Neural crest cell (in vitro differentiated cells): Measurements from ENCODE around the gene TUBGCP3. TPM values are rescaled to one million over a fixed set of nuclear protein-coding genes. Genes with fewer than 3 reads are reported as not detected.
"Not testable (repeated sequence)": the region's sequence is repeated elsewhere in the genome, so short reads cannot be mapped to it uniquely, and the experiment has no call there.

ENCODE experiments used
- DNase-seq: peaks from one replicate; pipeline ENCODE4 v3.0.0; 2021; ENCODE audit warnings: low read depth, mixed read lengths, low spot score
- H3K27ac Mint-ChIP-seq: one replicate; pipeline ENCODE4 v1.8.0; 2021; ENCODE audit warnings: mild to moderate bottlenecking, mixed read lengths; ENCODE audit not compliant: unreplicated experiment
- H3K27me3 Mint-ChIP-seq: 2 replicates; pipeline ENCODE4 v1.8.0; 2021; ENCODE audit warnings: low read depth, mild to moderate bottlenecking, mixed read lengths
- H3K36me3 Mint-ChIP-seq: 2 replicates; pipeline ENCODE4 v1.8.0; 2021; ENCODE audit warnings: low read depth, mild to moderate bottlenecking, mixed read lengths
- H3K4me1 Mint-ChIP-seq: 2 replicates; pipeline ENCODE4 v1.8.0; 2021; ENCODE audit warnings: mixed read lengths
- H3K4me3 Mint-ChIP-seq: one replicate; pipeline ENCODE4 v1.8.0; 2021; ENCODE audit warnings: mild to moderate bottlenecking, mixed read lengths
- H3K9me3 Mint-ChIP-seq: 2 replicates; pipeline ENCODE4 v1.8.0; 2021; ENCODE audit warnings: mixed read lengths
- total RNA-seq: library from RNA; stranded (reverse); gene quantifications from 2 replicates; pipeline ENCODE4 v1.2.1, GENCODE V29; 2021
- TF ChIP-seq, protein P1 (sequence below): fragments of 200-600 bp; sonication (generic); conservative IDR thresholded peaks from 2 replicates; pipeline ENCODE4 v1.5.0; 2021; ENCODE audit warnings: antibody characterized with exemption, mild to moderate bottlenecking

Gene TUBGCP3
- total RNA-seq, 1 donor from 2014 or later: 43.9 TPM

DNA sequence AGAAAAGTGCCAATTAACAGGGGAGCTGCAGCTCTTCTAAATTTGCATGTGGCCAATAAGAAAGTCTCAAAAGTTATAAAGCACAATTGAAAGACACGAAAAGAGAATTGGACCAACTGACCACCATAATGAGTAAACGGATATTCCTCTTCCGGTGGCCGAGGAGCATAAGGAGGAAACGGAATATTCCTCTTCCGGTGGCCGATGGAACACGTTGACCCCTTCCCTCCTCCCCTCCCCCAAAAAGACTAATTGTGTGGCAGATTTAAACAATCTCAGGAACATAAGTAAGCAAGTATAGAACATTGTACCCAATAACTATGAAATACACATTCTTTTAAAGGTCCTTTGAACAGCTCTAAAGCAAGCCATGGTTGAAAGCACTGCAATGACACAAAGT is 41.2 kb upstream of the TUBGCP3 start:
- H3K36me3 Mint-ChIP-seq: no peaks in the 10 kb centered on the region
- TF ChIP-seq, protein P1, sequence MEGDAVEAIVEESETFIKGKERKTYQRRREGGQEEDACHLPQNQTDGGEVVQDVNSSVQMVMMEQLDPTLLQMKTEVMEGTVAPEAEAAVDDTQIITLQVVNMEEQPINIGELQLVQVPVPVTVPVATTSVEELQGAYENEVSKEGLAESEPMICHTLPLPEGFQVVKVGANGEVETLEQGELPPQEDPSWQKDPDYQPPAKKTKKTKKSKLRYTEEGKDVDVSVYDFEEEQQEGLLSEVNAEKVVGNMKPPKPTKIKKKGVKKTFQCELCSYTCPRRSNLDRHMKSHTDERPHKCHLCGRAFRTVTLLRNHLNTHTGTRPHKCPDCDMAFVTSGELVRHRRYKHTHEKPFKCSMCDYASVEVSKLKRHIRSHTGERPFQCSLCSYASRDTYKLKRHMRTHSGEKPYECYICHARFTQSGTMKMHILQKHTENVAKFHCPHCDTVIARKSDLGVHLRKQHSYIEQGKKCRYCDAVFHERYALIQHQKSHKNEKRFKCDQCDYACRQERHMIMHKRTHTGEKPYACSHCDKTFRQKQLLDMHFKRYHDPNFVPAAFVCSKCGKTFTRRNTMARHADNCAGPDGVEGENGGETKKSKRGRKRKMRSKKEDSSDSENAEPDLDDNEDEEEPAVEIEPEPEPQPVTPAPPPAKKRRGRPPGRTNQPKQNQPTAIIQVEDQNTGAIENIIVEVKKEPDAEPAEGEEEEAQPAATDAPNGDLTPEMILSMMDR: no peak
- H3K9me3 Mint-ChIP-seq: no peaks in the 10 kb centered on the region
- H3K27ac Mint-ChIP-seq: no peak overlapping the region
- H3K27me3 Mint-ChIP-seq: peaks cover 4% of the 10 kb centered on the region
- H3K4me3 Mint-ChIP-seq: no peak overlapping the region
- no peaks in the 10 kb centered on the region for H3K4me1 Mint-ChIP-seq
- DNase-seq: no peak

DNA sequence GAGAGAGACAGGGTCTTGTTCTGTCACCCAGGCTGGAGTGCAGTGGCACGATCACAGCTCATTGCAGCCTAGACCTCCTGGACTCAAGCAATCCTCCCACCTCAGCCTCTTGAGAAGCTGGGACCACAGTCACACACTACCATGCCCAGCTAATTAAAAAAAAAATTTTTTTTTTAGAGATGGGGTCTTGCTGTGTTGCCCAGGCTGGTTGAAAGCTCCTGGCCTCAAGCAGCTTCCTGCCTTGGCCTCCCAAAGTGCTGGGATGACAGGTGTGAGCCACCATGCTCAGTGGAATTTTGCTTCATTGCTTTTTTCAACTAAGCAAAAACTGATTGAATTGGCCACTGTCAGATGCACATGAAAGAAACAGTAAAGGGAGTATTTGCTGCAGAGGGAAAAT is 39.7 kb upstream of the TUBGCP3 start:
- not testable (repeated sequence) for H3K4me3 Mint-ChIP-seq, H3K4me1 Mint-ChIP-seq

DNA sequence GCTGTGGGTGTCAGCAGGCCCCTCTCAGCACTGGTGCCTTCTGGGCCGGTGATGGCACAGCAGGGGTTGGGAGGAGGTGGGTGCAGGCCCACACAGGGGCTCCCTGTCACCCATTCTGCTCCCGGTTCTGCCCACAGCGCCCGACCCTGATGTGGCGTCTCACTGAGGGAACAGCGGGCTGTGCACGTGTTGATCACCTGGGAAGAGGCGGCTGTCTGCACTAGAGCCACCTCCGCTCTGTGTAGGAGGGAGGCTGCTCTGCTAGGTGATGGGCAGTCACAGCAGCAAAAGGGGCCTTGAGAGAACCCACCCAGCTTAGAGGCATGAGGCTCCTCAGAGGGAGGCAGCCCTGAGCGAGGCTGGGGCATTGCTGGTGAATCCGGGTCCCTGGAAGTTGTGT is 39.2 kb upstream of the TUBGCP3 start:
- H3K27ac Mint-ChIP-seq: no peak overlapping the region
- no peak overlapping the region for H3K4me3 Mint-ChIP-seq
- DNase-seq: no peak
- H3K9me3 Mint-ChIP-seq: no peaks in the 10 kb centered on the region
- H3K36me3 Mint-ChIP-seq: no peaks in the 10 kb centered on the region
- H3K27me3 Mint-ChIP-seq: peaks cover 9% of the 10 kb centered on the region
- TF ChIP-seq, protein P1: no peak
- no peaks in the 10 kb centered on the region for H3K4me1 Mint-ChIP-seq

More for the DNA sequence above, 39.7 kb upstream of the TUBGCP3 start:
- not testable (repeated sequence) for H3K27ac Mint-ChIP-seq, H3K27me3 Mint-ChIP-seq, H3K36me3 Mint-ChIP-seq, DNase-seq, H3K9me3 Mint-ChIP-seq

DNA sequence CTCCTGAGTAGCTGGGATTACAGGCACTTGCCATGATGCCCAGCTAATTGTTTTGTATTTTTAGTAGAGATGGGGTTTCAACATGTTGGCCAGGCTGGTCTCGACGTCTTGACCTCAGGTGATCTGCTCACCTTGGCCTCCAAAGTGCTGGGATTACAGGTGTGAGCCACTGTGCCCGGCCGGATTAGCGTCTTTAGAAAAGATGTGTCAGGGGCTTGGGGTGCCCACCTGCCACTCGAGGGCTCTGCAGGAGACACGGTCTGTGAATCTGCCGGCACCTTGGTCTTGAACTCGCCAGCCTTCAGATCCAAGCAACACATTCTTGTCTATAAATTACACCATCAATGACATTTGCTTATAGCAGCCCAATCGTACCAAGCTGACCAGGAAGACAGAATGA is 38.8 kb upstream of the TUBGCP3 start:
- no peak overlapping the region for H3K4me3 Mint-ChIP-seq
- no peak for DNase-seq
- no peak overlapping the region for H3K27ac Mint-ChIP-seq
- no peaks in the 10 kb centered on the region for H3K36me3 Mint-ChIP-seq
- H3K27me3 Mint-ChIP-seq: peaks cover 10% of the 10 kb centered on the region
- H3K9me3 Mint-ChIP-seq: no peaks in the 10 kb centered on the region
- TF ChIP-seq, protein P1: no peak
- H3K4me1 Mint-ChIP-seq: no peaks in the 10 kb centered on the region

DNA sequence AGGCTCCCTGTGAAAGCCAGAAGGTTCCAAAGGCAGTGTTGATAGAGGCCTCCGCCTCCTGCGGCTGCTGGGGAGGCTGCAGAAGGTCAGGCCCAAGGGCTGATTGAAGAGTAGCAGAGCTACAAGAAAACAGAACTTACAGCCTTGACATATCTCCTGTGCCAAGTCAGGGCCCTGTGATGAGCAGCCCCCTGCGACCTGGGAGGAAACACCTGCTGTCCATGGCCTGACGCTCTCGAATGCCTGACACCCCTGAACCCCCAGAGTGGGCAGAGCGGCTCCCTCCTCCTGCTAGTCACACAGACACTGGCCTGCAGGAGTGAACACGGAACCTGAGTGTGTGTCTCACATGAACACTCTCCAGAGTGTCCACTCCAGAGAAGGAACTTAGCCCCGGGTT is 38.2 kb upstream of the TUBGCP3 start:
- TF ChIP-seq, protein P1: no peak
- no peaks in the 10 kb centered on the region for H3K36me3 Mint-ChIP-seq
- no peaks in the 10 kb centered on the region for H3K4me1 Mint-ChIP-seq
- H3K4me3 Mint-ChIP-seq: no peak overlapping the region
- no peaks in the 10 kb centered on the region for H3K9me3 Mint-ChIP-seq
- H3K27ac Mint-ChIP-seq: no peak overlapping the region
- H3K27me3 Mint-ChIP-seq: peaks cover 12% of the 10 kb centered on the region
- DNase-seq: no peak

DNA sequence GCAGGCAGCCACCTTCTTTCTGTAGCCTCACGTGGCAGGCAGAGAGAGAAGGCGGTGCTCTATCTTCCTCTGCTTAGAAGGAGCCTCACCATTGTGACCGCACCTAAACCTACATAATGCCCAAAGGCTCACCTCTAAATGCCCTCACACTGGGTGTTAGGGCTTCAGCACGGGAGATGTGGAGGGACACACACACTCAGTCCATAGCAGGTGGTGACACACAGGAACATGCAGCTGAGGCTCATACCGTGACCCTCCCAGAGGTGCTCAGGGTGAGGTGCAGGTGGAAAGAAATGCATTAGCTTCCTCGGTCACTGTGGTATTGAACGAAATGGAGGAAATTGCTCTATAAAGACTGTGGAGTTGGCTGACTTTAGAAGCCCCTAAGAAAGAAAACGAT is 37.7 kb upstream of the TUBGCP3 start:
- Mint-ChIP-seq H3K4me3 (no peak overlapping the region), H3K9me3 (no peaks in the 10 kb centered on the region), H3K27me3 (peaks cover 12% of the 10 kb centered on the region), H3K4me1 (no peaks in the 10 kb centered on the region), H3K27ac (no peak overlapping the region), H3K36me3 (no peaks in the 10 kb centered on the region)
- no peak for DNase-seq
- TF ChIP-seq, protein P1: no peak
